H1 (cell line): Measurements from ENCODE around the gene MAP10. TPM values are rescaled to one million over a fixed set of nuclear protein-coding genes. Genes with fewer than 3 reads are reported as not detected.

Experiments
- CTCF ChIA-PET: fragments of 300-600 bp; sonication (Branson Sonifier 250); formaldehyde crosslinking; loops from one replicate; lab custom pipeline; 2021; ENCODE audit not compliant: partially characterized antibody; lab: Charles Lee
- POLR2A ChIA-PET: fragments of 300-600 bp; sonication (Branson Sonifier 250); formaldehyde crosslinking; loops from one replicate; lab custom pipeline; 2021; ENCODE audit warnings: inconsistent platforms; ENCODE audit not compliant: partially characterized antibody; lab: Charles Lee
- DNase-seq, 2 experiments: peaks; one replicate each; pipeline versions ENCODE4 v3.0.0 to v3.0.0-alpha.2; 2010 to 2022; ENCODE audit warnings: low spot score in 2 of 2, low read depth in 1 of 2, mixed read lengths in 1 of 2
- FAIRE-seq: peaks from 2 replicates; lab custom pipeline; 2011; peaks lifted over from hg19 to GRCh38; lab: Jason Lieb, UNC
- H2AFZ ChIP-seq: 2 replicates; pipeline ENCODE4 v1.8.1; 2012; ENCODE audit warnings: low read length, inconsistent platforms
- H2AK5ac ChIP-seq: 2 replicates; pipeline ENCODE4 v1.6.1; 2013; ENCODE audit warnings: low read depth, low read length
- H2BK120ac ChIP-seq: replicated peaks from 2 replicates; pipeline ENCODE3; 2013; ENCODE audit warnings: low read depth, low read length, inconsistent platforms
- H2BK12ac ChIP-seq: 2 replicates; pipeline ENCODE4 v1.6.1; 2013; ENCODE audit warnings: low read depth, low read length
- H2BK15ac ChIP-seq: 2 replicates; pipeline ENCODE4 v1.6.1; 2013; ENCODE audit warnings: low read length
- H2BK20ac ChIP-seq: 2 replicates; pipeline ENCODE4 v1.6.1; 2013; ENCODE audit warnings: low read length
- H2BK5ac ChIP-seq: 2 replicates; pipeline ENCODE4 v1.6.1; 2013; ENCODE audit warnings: low read depth, low read length
- H3K14ac ChIP-seq: 2 replicates; pipeline ENCODE4 v1.6.1; 2013; ENCODE audit warnings: inconsistent platforms; ENCODE audit not compliant: insufficient read length
- H3K18ac ChIP-seq: 2 replicates; pipeline ENCODE4 v1.6.1; 2013; ENCODE audit warnings: low read length; ENCODE audit errors: extremely low read depth
- H3K23ac ChIP-seq: 2 replicates; pipeline ENCODE4 v1.6.1; 2013; ENCODE audit warnings: inconsistent platforms; ENCODE audit not compliant: insufficient read length
- H3K23me2 ChIP-seq: 2 replicates; pipeline ENCODE4 v1.6.1; 2013; ENCODE audit warnings: low read depth, low read length
- H3K27ac ChIP-seq: 2 replicates; pipeline ENCODE4 v1.6.1; 2011; ENCODE audit warnings: low read depth, low read length, inconsistent platforms
- H3K27me3 ChIP-seq, 4 experiments: replicated peaks in 1 of 4; 1 replicate in 1 of 4; 2 replicates in 3 of 4; pipeline versions ENCODE4 v1.6.1 to v1.8.1; 2011 to 2013; ENCODE audit warnings: low read length in 3 of 4, mild to moderate bottlenecking in 3 of 4, inconsistent platforms in 2 of 4, mixed read lengths in 2 of 4, moderate library complexity in 1 of 4; ENCODE audit not compliant: control insufficient read depth in 3 of 4, insufficient read depth in 3 of 4; ENCODE audit errors: extremely low read depth in 1 of 4
- H3K36me3 ChIP-seq, 4 experiments: 2 replicates each; pipeline versions ENCODE4 v1.6.1 to v1.8.1; 2011 to 2013; ENCODE audit warnings: mild to moderate bottlenecking in 4 of 4, low read length in 3 of 4, moderate library complexity in 2 of 4, control low read depth in 1 of 4, inconsistent platforms in 1 of 4; ENCODE audit not compliant: insufficient read depth in 4 of 4, control insufficient read depth in 2 of 4
- H3K4ac ChIP-seq: replicated peaks from 2 replicates; pipeline ENCODE3; 2013; ENCODE audit warnings: low read length, low read depth, mixed read lengths, inconsistent platforms; ENCODE audit not compliant: insufficient read length
- H3K4me1 ChIP-seq, 4 experiments: replicated peaks in 1 of 4; 1 replicate in 1 of 4; 2 replicates in 3 of 4; pipeline versions ENCODE4 v1.6.1 to v1.8.1; 2011 to 2013; ENCODE audit warnings: low read length in 3 of 4, inconsistent platforms in 2 of 4, mixed read lengths in 1 of 4; ENCODE audit not compliant: insufficient read depth in 4 of 4, control insufficient read depth in 3 of 4
- H3K4me2 ChIP-seq, 2 experiments: 2 replicates each; pipeline versions ENCODE4 v1.6.1 to v1.8.1; 2011 to 2013; ENCODE audit warnings: low read depth in 2 of 2, low read length in 2 of 2, control low read depth in 1 of 2, inconsistent platforms in 1 of 2, mild to moderate bottlenecking in 1 of 2; ENCODE audit not compliant: insufficient read depth in 1 of 2
- H3K4me3 ChIP-seq, 4 experiments: fragments of 200-600, 300-600 bp in 1 of 4; sonication (generic), shearing (Covaris generic), sonication (Bioruptor Twin) in 1 of 4; 2 replicates each; pipeline versions ENCODE4 v1.5.1 to v1.8.1; 2011 to 2016; ENCODE audit warnings: low read length in 4 of 4, low read depth in 3 of 4, control low read depth in 2 of 4, inconsistent platforms in 2 of 4, mild to moderate bottlenecking in 2 of 4, mixed read lengths in 1 of 4, moderate library complexity in 1 of 4; ENCODE audit not compliant: insufficient read depth in 2 of 4; ENCODE audit errors: extremely low read depth in 1 of 4
- H3K56ac ChIP-seq: replicated peaks from 2 replicates; pipeline ENCODE3; 2013; ENCODE audit warnings: low read depth, mild to moderate bottlenecking, mixed read lengths, low read length, inconsistent platforms; ENCODE audit not compliant: insufficient read length
- H3K79me1 ChIP-seq: 2 replicates; pipeline ENCODE4 v1.6.1; 2013; ENCODE audit warnings: low read depth, low read length, control low read depth
- H3K79me2 ChIP-seq, 2 experiments: 2 replicates each; pipeline versions ENCODE4 v1.6.1 to v1.8.1; 2012 to 2013; ENCODE audit warnings: low read length in 2 of 2, mild to moderate bottlenecking in 2 of 2, inconsistent platforms in 1 of 2; ENCODE audit not compliant: insufficient read depth in 2 of 2, control insufficient read depth in 1 of 2
- H3K9ac ChIP-seq, 4 experiments: replicated peaks in 1 of 4; 1 replicate in 1 of 4; 2 replicates in 3 of 4; pipeline versions ENCODE4 v1.6.1 to v1.8.1; 2011 to 2013; ENCODE audit warnings: low read depth in 3 of 4, low read length in 3 of 4, control low read depth in 2 of 4, mild to moderate bottlenecking in 2 of 4, moderate library complexity in 2 of 4, inconsistent platforms in 1 of 4; ENCODE audit errors: extremely low read depth in 1 of 4
- H3K9me3 ChIP-seq, 2 experiments: 2 replicates each; pipeline versions ENCODE4 v1.6.1 to v1.8.1; 2012 to 2013; ENCODE audit warnings: mild to moderate bottlenecking in 2 of 2, moderate library complexity in 2 of 2, control low read depth in 1 of 2, inconsistent platforms in 1 of 2, low read depth in 1 of 2, low read length in 1 of 2, mixed read lengths in 1 of 2; ENCODE audit not compliant: insufficient read depth in 2 of 2
- H4K20me1 ChIP-seq, 2 experiments: replicated peaks in 1 of 2; 2 replicates each; pipeline versions ENCODE3 to v1.8.1; 2011 to 2013; ENCODE audit warnings: inconsistent platforms in 2 of 2, low read length in 2 of 2, mild to moderate bottlenecking in 1 of 2; ENCODE audit not compliant: insufficient read depth in 2 of 2, control insufficient read depth in 1 of 2
- H4K5ac ChIP-seq: 2 replicates; pipeline ENCODE4 v1.6.1; 2013; ENCODE audit warnings: low read length, low read depth, mixed read lengths, inconsistent platforms; ENCODE audit not compliant: insufficient read length
- H4K8ac ChIP-seq: 2 replicates; pipeline ENCODE4 v1.8.0; 2013; ENCODE audit warnings: mild to moderate bottlenecking, moderate library complexity, low read length, inconsistent platforms; ENCODE audit not compliant: insufficient read depth; ENCODE audit errors: extremely low read depth
- H4K91ac ChIP-seq: replicated peaks from 2 replicates; pipeline ENCODE3; 2013; ENCODE audit warnings: low read length, mixed read lengths, inconsistent platforms; ENCODE audit not compliant: insufficient read length
- ATF3 ChIP-seq: IDR thresholded peaks from 2 replicates; pipeline ENCODE4 v1.6.1; 2011; ENCODE audit warnings: low read depth, mild to moderate bottlenecking, low read length; ENCODE audit not compliant: insufficient read depth
- BRCA1 ChIP-seq: IDR thresholded peaks from 2 replicates; pipeline ENCODE4 v1.6.1; 2012; ENCODE audit warnings: low read depth, low read length, improper control_type of control experiment
- CBX5 ChIP-seq: fragments of 300-800, 300-1000 bp; sonication (generic); IDR thresholded peaks from 2 replicates; pipeline ENCODE4 v1.7.1; 2016; ENCODE audit warnings: antibody characterized with exemption, low read length, low read depth
- CBX8 ChIP-seq: fragments of 300-800, 300-1000 bp; sonication (generic); IDR thresholded peaks from 2 replicates; pipeline ENCODE4 v1.7.1; 2016; ENCODE audit warnings: low read depth, low read length, borderline replicate concordance
- CEBPB ChIP-seq: IDR thresholded peaks from 2 replicates; pipeline ENCODE4 v1.6.1; 2012; ENCODE audit warnings: low read depth, low read length
- CHD2 ChIP-seq: IDR thresholded peaks from 2 replicates; pipeline ENCODE4 v1.6.1; 2012; ENCODE audit warnings: low read length, improper control_type of control experiment
- E2F6 ChIP-seq: IDR thresholded peaks from 2 replicates; pipeline ENCODE4 v1.6.1; 2012; ENCODE audit warnings: inconsistent platforms
- EP300 ChIP-seq, 2 experiments: IDR thresholded peaks; 1 replicate in 1 of 2; 2 replicates in 1 of 2; pipeline ENCODE4 v1.6.1; 2011 to 2012; ENCODE audit warnings: low read depth in 2 of 2, low read length in 2 of 2, mild to moderate bottlenecking in 2 of 2, borderline replicate concordance in 1 of 2, inconsistent platforms in 1 of 2, moderate library complexity in 1 of 2
- GTF2F1 ChIP-seq: IDR thresholded peaks from 2 replicates; pipeline ENCODE4 v1.6.1; 2012; ENCODE audit warnings: low read depth, low read length, improper control_type of control experiment, borderline replicate concordance
- HDAC6 ChIP-seq: IDR thresholded peaks from one replicate; pipeline ENCODE4 v1.7.1; 2012; ENCODE audit warnings: low read depth, mild to moderate bottlenecking, inconsistent platforms, low read length, moderate library complexity
- POU5F1 ChIP-seq: IDR thresholded peaks from 2 replicates; pipeline ENCODE4 v1.6.1; 2011; ENCODE audit warnings: low read depth, mild to moderate bottlenecking, low read length, moderate library complexity
- RAD21 ChIP-seq, 2 experiments: IDR thresholded peaks in 1 of 2; conservative IDR thresholded peaks in 1 of 2; 2 replicates each; pipeline ENCODE4 v1.6.1; 2011; ENCODE audit warnings: low read depth in 2 of 2, low read length in 2 of 2, improper control_type of control experiment in 1 of 2, inconsistent platforms in 1 of 2, mild to moderate bottlenecking in 1 of 2, moderate library complexity in 1 of 2
- TCF12 ChIP-seq: IDR thresholded peaks from 2 replicates; pipeline ENCODE4 v1.6.1; 2011; ENCODE audit warnings: low read depth, mild to moderate bottlenecking, low read length
- WGBS, 2 experiments: shearing (Covaris generic) in 1 of 2; methylation state at CpG; one replicate each; pipeline versions ENCODE4 v1.1.6 to v1.1.7; 2013 to 2015; ENCODE audit warnings: low lambda C conversion rate in 2 of 2, mixed read lengths in 2 of 2, inconsistent platforms in 1 of 2, low coverage in 1 of 2, missing lambda C conversion rate in 1 of 2; ENCODE audit not compliant: insufficient replicate concordance in 2 of 2, insufficient coverage in 1 of 2, insufficient read length in 1 of 2; ENCODE audit errors: extremely low coverage in 1 of 2, missing lambda C conversion rate in 1 of 2; 5-methylcytosine and 5-hydroxymethylcytosine counted together
- polyA plus RNA-seq, 7 experiments: library from polyadenylated mRNA; depleted of rRNA in 3 of 7; stranded (reverse) in 5 of 7; unstranded in 2 of 7; fragments of >200 nt in 5 of 7; fragments of 200-250 nt in 2 of 7; gene quantifications; 1 replicate in 5 of 7; 2 replicates in 1 of 7; 4 replicates in 1 of 7; pipeline versions ENCODE4 v1.2.1 to v1.2.3, GENCODE V29; 2011 to 2013; ENCODE audit warnings: missing spikeins in 2 of 7, mixed read lengths in 2 of 7
- total RNA-seq: library from RNA; stranded (reverse); fragmentation: NEBNext Ultra II Directional; extraction: Animal tissue kit (Norgen Biotek cat#: 25700); gene quantifications from 2 replicates; pipeline ENCODE4 v1.2.1, GENCODE V29; 2021

Gene MAP10
- total and polyA plus RNA-seq, 2 of the 8 experiments (the other 6 are each of a cell fraction or from before 2014, with no cell fraction given), result 1.5 to 3.5 TPM

GRCh38 chr1:232798920-232799319 lies 6.3 kb upstream of the MAP10 start:
- H3K23ac ChIP-seq, result no peak overlapping the region
- no peak overlapping the region for H4K5ac ChIP-seq
- no peak overlapping the region for H3K9ac ChIP-seq
- H2BK20ac ChIP-seq, result no peak overlapping the region
- H3K18ac ChIP-seq, result no peak overlapping the region
- no peak overlapping the region for H2BK12ac ChIP-seq
- H3K56ac ChIP-seq, result no peak overlapping the region
- no peaks in the 10 kb centered on the region for H3K9me3 ChIP-seq
- no peak overlapping the region for H3K14ac ChIP-seq
- no peaks in the 10 kb centered on the region for H3K4me1 ChIP-seq
- no peak overlapping the region for H4K8ac ChIP-seq
- no peak overlapping the region for H3K27ac ChIP-seq
- H3K36me3 ChIP-seq, result no peaks in the 10 kb centered on the region
- no peaks in the 10 kb centered on the region for H3K79me1 ChIP-seq
- ChIA-PET POLR2A (no interaction called here), CTCF (interaction anchor here (1.3 kb wide), 1 partner anchor 10 kb away, joined by 3 read pairs; no protein-coding TSS in a partner anchor)
- H2BK5ac ChIP-seq, result no peak overlapping the region
- DNase-seq (no peak), FAIRE-seq (no peak)
- no peaks in the 10 kb centered on the region for H4K20me1 ChIP-seq
- 0 out of 2 replicates have a peak overlapping the region, but pooled peaks have one; percentile 5 for H2AFZ ChIP-seq
- no peak overlapping the region for H2AK5ac ChIP-seq
- no peak overlapping the region for H3K4me3 ChIP-seq
- H4K91ac ChIP-seq, result no peak overlapping the region
- no peaks in the 10 kb centered on the region for H3K79me2 ChIP-seq
- no peaks in the 10 kb centered on the region for H3K23me2 ChIP-seq
- H3K27me3 ChIP-seq, result no peaks in the 10 kb centered on the region
- no peak overlapping the region for H2BK15ac ChIP-seq
- WGBS, 2 experiments, result 90% methylated on average over 2 of the region's 2 CpGs; no CpG with 5 or more reads in 1 of the 2 experiments
- no peak overlapping the region for H3K4me2 ChIP-seq
- no peak overlapping the region for H3K4ac ChIP-seq
- H2BK120ac ChIP-seq, result no peak overlapping the region
- TF ChIP-seq GTF2F1 (no peak), CHD2 (no peak), BRCA1 (no peak), EP300 (IDR thresholded peaks at IDR 0.05; ENCODE audit: borderline replicate concordance in 1 of 2, low read depth in 2 of 2, low read length in 2 of 2) (no peak), CEBPB (no peak), HDAC6 (no peak), ATF3 (no peak), CBX5 (no peak), CBX8 (no peak), TCF12 (no peak), RAD21 (IDR thresholded peaks at IDR 0.05 in 1 of 2, conservative IDR thresholded peaks at IDR 0.05 in 1 of 2; ENCODE audit: low read depth in 2 of 2, low read length in 2 of 2) (no peak), E2F6 (no peak), POU5F1 (no peak)
